WTC11 (cell line): ENCODE results near the gene GOLGA3. TPM values are rescaled to one million over a fixed set of nuclear protein-coding genes. Genes with fewer than 3 reads are reported as not detected.

ENCODE experiments used
- ATAC-seq: fragments of 200-7000 bp; cut with Tn5 transposase; 2 replicates; pipeline ENCODE4 v1.10.0; 2021; ENCODE audit warnings: mild to moderate bottlenecking, moderate library complexity
- CTCF ChIA-PET: fragments of 300-600 bp; sonication (Branson Sonifier 250); formaldehyde crosslinking; loops from one replicate; lab custom pipeline; 2021; ENCODE audit warnings: antibody characterized with exemption; lab: Charles Lee
- POLR2A ChIA-PET: fragments of 350-600 bp; sonication (Branson Sonifier 250); formaldehyde crosslinking; loops from one replicate; lab custom pipeline; 2021; ENCODE audit warnings: antibody characterized with exemption; lab: Charles Lee
- DNase-seq: peaks from one replicate; pipeline ENCODE4 v3.0.0; 2021; ENCODE audit warnings: low spot score
- H3K27ac Mint-ChIP-seq: 2 replicates; pipeline ENCODE4 v1.8.0; 2021; ENCODE audit warnings: mixed read lengths
- H3K27me3 Mint-ChIP-seq: 2 replicates; pipeline ENCODE4 v1.8.0; 2021; ENCODE audit warnings: low read depth, mild to moderate bottlenecking, moderate library complexity, mixed read lengths
- H3K36me3 Mint-ChIP-seq: 2 replicates; pipeline ENCODE4 v1.8.0; 2021; ENCODE audit warnings: mixed read lengths
- H3K4me1 Mint-ChIP-seq: 2 replicates; pipeline ENCODE4 v1.8.0; 2022; ENCODE audit warnings: mixed read lengths
- H3K4me3 Mint-ChIP-seq: 2 replicates; pipeline ENCODE4 v1.8.0; 2021; ENCODE audit warnings: mild to moderate bottlenecking, moderate library complexity, mixed read lengths
- H3K9me3 Mint-ChIP-seq: 2 replicates; pipeline ENCODE4 v1.8.0; 2021; ENCODE audit warnings: mixed read lengths
- AFF4 ChIP-seq: sonication (generic); formaldehyde crosslinking; IDR thresholded peaks from 2 replicates; pipeline ENCODE4 v1.8.1; 2023; ENCODE audit warnings: mild to moderate bottlenecking, missing genetic modification reagents, borderline replicate concordance
- ATF2 ChIP-seq: sonication (generic); formaldehyde crosslinking; IDR thresholded peaks from 2 replicates; pipeline ENCODE4 v1.8.1; 2022; ENCODE audit warnings: low read depth, missing genetic modification reagents, borderline replicate concordance
- CTCF ChIP-seq: fragments of 200-600 bp; IDR thresholded peaks from 2 replicates; pipeline ENCODE4 v1.8.0; 2022; ENCODE audit warnings: antibody characterized with exemption
- E2F5 ChIP-seq: sonication (generic); formaldehyde crosslinking; IDR thresholded peaks from 2 replicates; pipeline ENCODE4 v1.8.1; 2022; ENCODE audit warnings: mild to moderate bottlenecking, moderate library complexity, missing genetic modification reagents
- GABPB1 ChIP-seq: sonication (generic); formaldehyde crosslinking; IDR thresholded peaks from 2 replicates; pipeline ENCODE4 v1.8.1; 2023; ENCODE audit warnings: mild to moderate bottlenecking, missing genetic modification reagents
- GTF2I ChIP-seq: fragments of 250-450 bp; sonication (Bioruptor Pico); conservative IDR thresholded peaks from 2 replicates; pipeline ENCODE4 v1.4.0; 2021; ENCODE audit warnings: mild to moderate bottlenecking
- HMGXB4 ChIP-seq: sonication (generic); formaldehyde crosslinking; IDR thresholded peaks from 2 replicates; pipeline ENCODE4 v1.8.1; 2023; ENCODE audit warnings: mild to moderate bottlenecking, moderate library complexity, missing genetic modification reagents
- MXD4 ChIP-seq: fragments of 250-450 bp; sonication (Bioruptor Pico); IDR thresholded peaks from 2 replicates; pipeline ENCODE4 v1.8.0; 2021; ENCODE audit warnings: mild to moderate bottlenecking, moderate library complexity, borderline replicate concordance
- NFATC4 ChIP-seq: fragments of 250-450 bp; sonication (Bioruptor Pico); IDR thresholded peaks from 2 replicates; pipeline ENCODE4 v1.9.0; 2021; ENCODE audit warnings: mild to moderate bottlenecking
- NFE2L1 ChIP-seq: sonication (generic); formaldehyde crosslinking; IDR thresholded peaks from 2 replicates; pipeline ENCODE4 v1.8.1; 2023; ENCODE audit warnings: missing genetic modification reagents
- PRRX2 ChIP-seq: fragments of 250-450 bp; sonication (Bioruptor Pico); IDR thresholded peaks from 2 replicates; pipeline ENCODE4 v1.8.0; 2021; ENCODE audit warnings: mild to moderate bottlenecking
- SOX15 ChIP-seq: fragments of 250-450 bp; sonication (Bioruptor Pico); IDR thresholded peaks from 2 replicates; pipeline ENCODE4 v1.9.0; 2021; ENCODE audit warnings: mild to moderate bottlenecking
- STAT6 ChIP-seq: sonication (generic); formaldehyde crosslinking; conservative IDR thresholded peaks from 2 replicates; pipeline ENCODE4 v1.8.1; 2023; ENCODE audit warnings: mild to moderate bottlenecking, low read depth, missing genetic modification reagents, moderate library complexity
- USF2 ChIP-seq: sonication (generic); formaldehyde crosslinking; IDR thresholded peaks from 2 replicates; pipeline ENCODE4 v1.8.1; 2023; ENCODE audit warnings: mild to moderate bottlenecking, missing genetic modification reagents, moderate library complexity
- ZNF138 ChIP-seq: sonication (generic); formaldehyde crosslinking; conservative IDR thresholded peaks from 2 replicates; pipeline ENCODE4 v1.8.1; 2022; ENCODE audit warnings: mild to moderate bottlenecking, moderate library complexity, missing genetic modification reagents
- ZNF263 ChIP-seq: sonication (generic); formaldehyde crosslinking; IDR thresholded peaks from 2 replicates; pipeline ENCODE4 v1.8.1; 2022; ENCODE audit warnings: low read depth, mild to moderate bottlenecking, moderate library complexity, missing genetic modification reagents
- ZNF416 ChIP-seq: fragments of 250-450 bp; sonication (Bioruptor Pico); IDR thresholded peaks from 2 replicates; pipeline ENCODE4 v1.9.0; 2021; ENCODE audit warnings: mild to moderate bottlenecking, inconsistent platforms
- total RNA-seq: library from RNA; stranded (reverse); gene quantifications from 3 replicates; pipeline ENCODE4 v1.2.3, GENCODE V29; 2021

GOLGA3 gene
- total RNA-seq, 1 experiment from 2014 or later, result 47.8 TPM

- Mint-ChIP-seq H3K27ac (no peak overlapping the region), H3K27me3 (no peaks in the 10 kb centered on the region), H3K9me3 (no peaks in the 10 kb centered on the region), H3K4me1 (no peaks in the 10 kb centered on the region), H3K36me3 (peaks cover 55% of the 10 kb centered on the region), H3K4me3 (no peak overlapping the region)
- DNase-seq (no peak), ATAC-seq (no peak)
- TF ChIP-seq E2F5 (CRISPR knock-in tag) (no peak), ZNF138 (no peak), CTCF (no peak), ZNF416 (CRISPR knock-in tag) (no peak), PRRX2 (no peak), GABPB1 (CRISPR knock-in tag) (no peak), ZNF263 (no peak), NFATC4 (CRISPR knock-in tag) (no peak), USF2 (no peak), HMGXB4 (CRISPR knock-in tag) (no peak), AFF4 (CRISPR knock-in tag) (no peak), ATF2 (no peak), STAT6 (no peak), MXD4 (no peak), GTF2I (CRISPR knock-in tag) (no peak), SOX15 (no peak), NFE2L1 (CRISPR knock-in tag) (no peak)
- TF ChIP-seq, all 79 proteins: peak for 0
- ChIA-PET CTCF (no interaction called here), POLR2A (interaction anchor here (0.5 kb wide), 1 partner anchor 148 kb away, joined by 7 read pairs; no protein-coding TSS in a partner anchor)
Observed at GRCh38 chr12:132783917-132784531, 44.6 kb downstream of the GOLGA3 start.
